Activated T-cell treated with anti-CD3 and anti-CD28 coated beads, Interleukin-2, amount 50 U/mL, for 1 hour (primary cell): ENCODE results near the gene INPP4A.
"Not testable (repeated sequence)": the region's sequence is repeated elsewhere in the genome, so short reads cannot be mapped to it uniquely, and the experiment has no call there.

Experiments
- DNase-seq: peaks from one replicate; pipeline ENCODE4 v3.0.0-alpha.2; 2020

INPP4A gene

DNA sequence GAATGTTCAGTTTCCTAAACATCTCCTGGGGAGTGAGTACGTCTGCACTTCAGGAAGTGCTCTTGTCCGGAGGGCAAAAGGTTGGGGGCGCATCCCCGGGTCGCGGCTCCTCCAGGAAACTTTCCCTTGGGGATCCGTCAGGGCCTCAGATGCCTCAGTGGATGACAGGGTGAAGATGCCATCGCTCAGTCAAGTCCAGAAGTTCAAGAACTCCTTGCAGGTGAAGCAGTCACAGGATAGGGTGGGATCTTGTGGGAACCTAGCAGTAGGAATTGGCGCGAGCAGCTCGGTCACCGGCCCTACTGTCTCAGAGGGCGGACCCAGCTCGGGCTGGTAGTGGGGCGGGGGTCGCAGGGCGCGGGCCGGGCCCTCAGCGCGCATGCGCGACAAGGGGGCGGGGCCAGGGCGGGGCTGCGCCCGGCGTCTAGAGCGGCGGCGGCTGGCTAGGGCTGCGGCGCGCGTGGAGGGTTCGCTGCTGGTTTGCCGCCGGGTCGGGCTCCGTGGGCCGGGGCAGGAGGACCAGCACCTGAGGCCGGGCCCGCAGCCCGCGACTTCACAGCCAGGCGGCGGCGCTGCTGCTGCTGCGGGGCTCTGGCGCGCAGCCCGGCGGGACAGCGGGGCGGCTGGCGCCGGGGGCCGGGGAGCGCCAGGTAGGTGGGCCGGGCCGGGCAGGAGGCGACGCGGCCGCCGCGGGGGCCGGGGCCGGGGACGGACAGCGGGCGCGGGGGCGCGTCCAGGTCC is at the start of gene INPP4A:
TSS of gene INPP4A (plus strand) at position 423 of the 741 bp plus-strand sequence. CDS start 75,191 bp downstream, outside the sequence.
- peak; percentile 87 for DNase-seq

- DNase-seq: no peak
Observed at GRCh38 chr2:98395977-98396376, 48.7 kb upstream of the INPP4A start.

- no peak for DNase-seq
Observed at GRCh38 chr2:98396745-98397355, 47.8 kb upstream of the INPP4A start.

DNA sequence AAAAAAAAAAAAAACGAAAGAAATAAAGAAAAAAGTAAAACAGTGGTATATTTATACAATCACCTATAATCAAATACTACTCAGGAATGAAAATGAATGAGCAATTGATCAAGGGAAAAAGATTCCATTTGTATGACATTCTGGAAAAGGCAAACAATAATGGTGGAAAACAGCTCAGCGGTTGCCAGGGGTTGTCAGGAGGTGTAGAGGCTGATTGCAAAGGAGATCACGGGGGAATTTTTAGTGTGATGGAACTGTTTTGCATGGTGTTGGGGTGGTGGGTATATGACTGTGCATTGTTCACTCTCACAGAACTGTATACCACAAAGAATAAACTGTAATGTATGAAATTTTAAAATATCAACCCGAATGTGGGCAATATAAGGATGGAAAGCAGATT is 45.5 kb upstream of the INPP4A start:
- DNase-seq: no peak

DNA sequence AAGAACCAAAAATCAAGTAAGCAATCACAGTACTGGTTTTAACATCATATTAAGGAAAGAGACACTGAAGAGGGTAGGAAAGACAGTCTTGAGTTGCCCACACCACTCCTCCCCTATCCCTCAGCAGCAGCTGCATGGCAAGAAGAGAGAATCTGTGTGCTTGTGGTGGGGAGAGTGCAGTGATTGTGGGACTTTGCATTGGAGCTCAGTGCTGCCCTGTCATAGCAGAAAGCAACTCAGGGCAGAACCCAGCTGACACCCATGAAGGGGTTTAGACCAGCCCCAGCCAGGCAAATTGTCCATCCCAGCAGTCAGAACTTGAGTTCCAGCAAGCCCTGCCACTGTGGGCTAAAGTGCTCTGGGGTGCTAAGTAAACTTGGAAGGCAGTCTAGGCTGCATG is 40.8 kb upstream of the INPP4A start:
- DNase-seq: no peak

GRCh38 chr2:98404556-98405250 is 40.0 kb upstream of the INPP4A start:
- no peak for DNase-seq

DNA sequence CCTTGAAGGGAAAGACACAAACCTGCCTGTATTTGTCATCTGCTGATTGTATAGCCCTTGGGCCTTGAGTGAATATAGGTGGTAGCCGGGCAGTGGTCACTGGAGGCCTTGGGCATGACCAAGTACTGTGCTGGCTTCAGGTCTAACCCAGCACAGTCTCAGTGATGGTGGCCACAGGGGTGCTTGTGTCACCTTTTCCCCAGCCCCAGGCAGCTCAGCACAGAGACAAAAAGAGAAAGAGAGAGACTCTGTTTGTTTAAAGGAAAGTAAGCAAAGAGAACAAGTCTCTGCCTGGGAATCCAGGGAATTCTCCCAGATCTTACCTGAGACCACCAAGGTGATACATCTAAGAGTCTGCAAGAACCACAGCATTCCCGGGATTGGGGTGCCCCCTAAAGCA is 39.4 kb upstream of the INPP4A start:
- no peak for DNase-seq

- DNase-seq: no peak
Observed at GRCh38 chr2:98408155-98408554, 36.5 kb upstream of the INPP4A start.

- DNase-seq: peak; percentile 44
Observed at GRCh38 chr2:98412751-98413458, 31.8 kb upstream of the INPP4A start.

DNA sequence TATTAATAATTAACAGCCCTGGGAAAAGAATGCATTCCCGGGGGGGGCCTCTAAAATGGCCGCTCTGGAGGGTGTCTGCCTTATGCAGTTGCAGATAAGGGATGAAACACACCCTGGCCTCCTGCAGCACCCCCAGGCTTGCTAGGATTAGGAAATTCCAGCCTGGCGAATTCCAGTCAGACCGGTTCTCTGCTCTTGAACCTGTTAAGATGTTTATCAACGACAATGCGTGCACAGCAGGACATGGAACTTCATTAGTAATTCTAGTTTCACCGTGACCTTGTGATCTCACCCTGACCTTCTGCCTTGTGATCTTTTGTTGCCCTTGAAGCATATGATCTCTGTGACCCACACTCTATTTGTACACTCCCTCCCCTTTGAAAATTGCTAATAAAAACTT is 30.4 kb upstream of the INPP4A start:
- not testable (repeated sequence) for DNase-seq

DNA sequence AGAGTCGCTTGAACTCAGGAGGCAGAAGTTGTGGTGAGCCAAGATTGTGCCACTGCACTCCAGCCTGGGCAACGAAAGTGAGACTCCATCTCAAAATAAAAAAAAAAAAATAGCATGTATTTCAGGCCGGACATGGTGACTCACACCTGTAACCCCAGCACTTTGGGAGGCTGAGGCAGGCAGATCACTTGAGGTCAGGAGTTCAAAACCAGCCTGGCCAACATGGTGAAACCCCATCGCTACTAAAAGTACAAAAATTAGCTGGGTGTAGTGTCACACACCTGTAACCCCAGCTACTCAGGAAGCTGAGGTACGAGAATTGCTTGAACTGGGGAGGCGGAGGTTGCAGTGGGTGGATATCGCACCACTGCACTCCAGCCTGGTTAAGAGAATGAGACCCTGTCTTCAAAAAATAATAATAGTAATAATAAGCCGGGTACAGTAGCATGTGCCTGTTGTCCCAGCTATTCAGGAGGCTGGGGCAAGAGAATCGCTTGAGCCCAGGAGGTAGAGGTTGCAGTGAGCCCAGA is 28.9 kb upstream of the INPP4A start:
- not testable (repeated sequence) for DNase-seq

DNA sequence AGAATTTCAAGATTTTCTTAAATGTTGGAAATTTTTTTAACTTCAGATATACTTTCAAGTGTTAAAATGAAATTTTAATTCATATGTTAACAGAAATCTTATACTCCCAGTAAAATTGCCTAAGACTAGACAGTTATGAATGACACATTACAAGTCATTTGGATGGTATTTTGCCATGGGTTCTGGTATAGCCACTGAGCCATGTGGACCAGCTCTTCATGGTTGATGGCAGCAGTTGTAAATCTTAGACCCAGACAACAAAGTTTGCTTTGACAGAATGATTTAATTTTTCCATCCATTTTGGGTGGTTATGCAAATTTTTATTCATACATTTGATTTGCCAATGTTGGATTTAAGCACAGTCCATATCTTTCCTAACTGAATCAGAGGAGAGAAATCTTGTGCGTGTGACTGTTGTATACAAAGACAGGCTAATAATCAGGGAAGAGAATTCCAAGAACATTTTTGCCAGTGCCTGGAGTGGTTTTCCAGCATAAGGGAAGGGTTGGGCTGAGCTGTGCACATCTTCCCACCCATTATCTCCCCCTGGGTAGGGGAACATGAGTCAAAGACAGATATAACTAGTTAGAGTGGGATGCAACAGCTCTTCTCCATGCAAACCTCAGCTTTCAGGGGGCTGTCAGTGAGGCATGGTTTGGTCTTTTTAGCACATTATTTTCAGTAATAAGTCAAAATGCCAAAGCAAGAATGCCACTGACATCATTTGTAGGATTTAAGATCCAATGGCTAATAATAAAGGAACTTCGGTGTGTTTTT is 28.1 kb upstream of the INPP4A start:
- no peak for DNase-seq

DNA sequence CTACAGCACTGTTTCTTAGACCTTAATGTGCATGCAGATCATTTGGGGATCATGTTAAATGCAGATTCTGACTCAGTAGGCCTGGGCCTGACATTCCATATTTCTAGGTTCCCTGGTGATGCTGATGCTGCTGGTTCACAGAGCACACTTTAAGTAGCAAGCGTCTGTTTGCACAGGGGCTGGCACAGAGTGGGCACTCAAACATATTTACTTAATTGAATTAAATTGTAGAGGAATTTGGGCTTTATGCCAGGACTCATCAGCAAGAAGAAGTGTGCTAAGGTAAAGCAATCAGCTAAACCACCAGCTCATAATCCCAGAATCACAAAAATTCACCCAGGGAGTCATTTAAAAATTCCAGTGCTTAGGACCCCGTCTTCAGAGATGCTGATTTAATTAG is 25.1 kb upstream of the INPP4A start:
- DNase-seq: no peak

- DNase-seq: no peak
Observed at GRCh38 chr2:98419977-98420725, 24.5 kb upstream of the INPP4A start.

GRCh38 chr2:98422449-98422848 is 22.2 kb upstream of the INPP4A start:
- DNase-seq: no peak

- DNase-seq: no peak
Observed at GRCh38 chr2:98426771-98427170, 17.9 kb upstream of the INPP4A start.

GRCh38 chr2:98432145-98432544 is 12.5 kb upstream of the INPP4A start:
- DNase-seq: no peak

GRCh38 chr2:98433363-98433964 is 11.2 kb upstream of the INPP4A start:
- no peak for DNase-seq

DNA sequence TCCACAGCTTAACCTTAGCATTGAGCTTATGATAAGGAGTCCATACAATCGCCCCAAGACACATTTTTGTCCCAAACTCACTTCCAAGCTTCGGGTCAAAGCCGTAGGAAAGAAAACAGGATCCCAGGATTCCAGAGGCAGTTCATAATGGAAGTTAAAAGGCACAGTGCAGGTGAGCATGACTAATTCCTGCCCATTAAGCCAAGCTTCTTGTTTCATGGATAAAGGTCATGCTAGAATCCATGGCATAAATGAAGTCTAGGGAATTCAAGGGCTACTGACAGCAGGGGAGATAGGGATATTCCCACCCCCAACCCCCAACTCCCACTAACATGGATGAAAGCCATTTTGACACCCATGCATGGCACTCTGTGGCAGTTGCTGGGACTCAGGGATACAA is 10.2 kb upstream of the INPP4A start:
- DNase-seq: no peak

DNA sequence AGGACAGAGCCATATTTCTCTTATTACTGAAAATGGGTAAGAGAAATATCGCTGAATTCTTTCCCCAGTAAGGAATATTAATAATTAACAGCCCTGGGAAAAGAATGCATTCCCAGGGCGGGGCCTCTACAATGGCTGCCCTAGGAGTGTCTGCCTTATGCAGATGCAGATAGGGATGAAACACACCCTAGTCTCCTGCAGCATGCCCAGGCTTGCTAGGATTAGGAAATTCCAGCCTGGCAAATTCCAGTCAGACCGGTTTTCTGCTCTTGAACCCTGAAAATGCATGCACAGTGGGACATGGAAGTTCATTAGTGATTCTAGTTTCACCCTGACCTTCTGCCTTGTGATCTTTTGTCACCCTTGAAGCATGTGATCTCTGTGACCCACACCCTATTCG is 9.0 kb upstream of the INPP4A start:
- not testable (repeated sequence) for DNase-seq

DNA sequence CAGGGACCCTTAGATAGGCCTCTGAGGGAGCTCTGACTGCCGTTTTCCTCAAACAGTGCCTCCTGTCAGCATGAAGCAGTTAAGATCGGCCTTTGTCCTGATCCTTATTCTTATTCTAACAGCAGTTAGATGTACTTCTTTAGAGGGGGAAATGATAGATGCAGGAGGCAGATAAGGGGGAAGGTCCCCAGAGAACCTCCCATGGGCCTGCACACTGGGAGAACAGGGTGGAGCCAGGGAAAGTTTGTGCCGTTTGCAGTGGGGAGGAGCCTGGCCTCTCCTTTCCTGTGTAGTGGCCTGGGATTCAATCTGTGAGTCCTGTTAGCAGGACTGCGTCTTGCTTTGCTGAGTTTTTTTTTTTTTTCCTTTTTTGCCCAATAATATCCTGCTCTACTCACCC is 7.9 kb upstream of the INPP4A start:
- DNase-seq: no peak
